Ectodermal cell (in vitro differentiated cells): ENCODE data around the gene CXCL17.

Experiments used
- H3K27ac ChIP-seq: 2 replicates; pipeline ENCODE4 v1.7.0; 2013; ENCODE audit warnings: mild to moderate bottlenecking, low read depth, low read length; ENCODE audit not compliant: insufficient read depth, poor library complexity, severe bottlenecking
- H3K27me3 ChIP-seq: 2 replicates; pipeline ENCODE4 v1.7.0; 2013; ENCODE audit warnings: mild to moderate bottlenecking, low read length; ENCODE audit not compliant: insufficient read depth, control insufficient read depth, poor library complexity, severe bottlenecking
- H3K36me3 ChIP-seq: one replicate; pipeline ENCODE4 v1.7.0; 2013; ENCODE audit warnings: low read length; ENCODE audit not compliant: control insufficient read depth, insufficient read depth
- H3K4me1 ChIP-seq: one replicate; pipeline ENCODE4 v1.7.0; 2013; ENCODE audit warnings: low read length; ENCODE audit not compliant: control insufficient read depth, insufficient read depth
- H3K4me3 ChIP-seq: 2 replicates; pipeline ENCODE4 v1.7.0; 2013; ENCODE audit warnings: low read depth, low read length, control low read depth; ENCODE audit not compliant: insufficient read depth
- H3K9me3 ChIP-seq: 2 replicates; pipeline ENCODE4 v1.7.0; 2013; ENCODE audit warnings: mild to moderate bottlenecking, low read length, moderate library complexity; ENCODE audit not compliant: control insufficient read depth
- WGBS, 2 experiments: methylation state at CpG; one replicate each; pipeline ENCODE4 v1.1.7; 2013; ENCODE audit warnings: missing lambda C conversion rate in 2 of 2; 5-methylcytosine and 5-hydroxymethylcytosine counted together

Gene CXCL17

GRCh38 chr19:42477117-42477516, 34.4 kb upstream of the CXCL17 start:
- no peaks in the 10 kb centered on the region for H3K9me3 ChIP-seq
- H3K27ac ChIP-seq, result no peak overlapping the region
- H3K4me3 ChIP-seq, result no peak overlapping the region
- H3K36me3 ChIP-seq, result no peaks in the 10 kb centered on the region
- no peaks in the 10 kb centered on the region for H3K27me3 ChIP-seq
- 86 to 96% methylated on average over 2 of the region's 2 CpGs for WGBS, 2 experiments
- peaks cover 7% of the 10 kb centered on the region for H3K4me1 ChIP-seq

GRCh38 chr19:42475366-42475765, 32.6 kb upstream of the CXCL17 start:
- WGBS, 2 experiments, result 33 to 45% methylated on average over 2 of the region's 4 CpGs
- no peaks in the 10 kb centered on the region for H3K36me3 ChIP-seq
- peaks cover 7% of the 10 kb centered on the region for H3K4me1 ChIP-seq
- no peak overlapping the region for H3K4me3 ChIP-seq
- no peaks in the 10 kb centered on the region for H3K27me3 ChIP-seq
- no peak overlapping the region for H3K27ac ChIP-seq
- H3K9me3 ChIP-seq, result no peaks in the 10 kb centered on the region

- H3K27ac ChIP-seq, result no peak overlapping the region
- H3K4me1 ChIP-seq, result peaks cover 7% of the 10 kb centered on the region
- no peaks in the 10 kb centered on the region for H3K27me3 ChIP-seq
- H3K9me3 ChIP-seq, result no peaks in the 10 kb centered on the region
- no peaks in the 10 kb centered on the region for H3K36me3 ChIP-seq
- WGBS, 2 experiments, result 42 to 48% methylated on average over 4 of the region's 4 CpGs
- no peak overlapping the region for H3K4me3 ChIP-seq
Observed at GRCh38 chr19:42474743-42475142, 32.0 kb upstream of the CXCL17 start.

GRCh38 chr19:42473686-42474085, 30.9 kb upstream of the CXCL17 start:
- H3K36me3 ChIP-seq, result no peaks in the 10 kb centered on the region
- WGBS, 2 experiments, result 7 to 8% methylated on average over 6 of the region's 6 CpGs
- peaks cover 7% of the 10 kb centered on the region for H3K4me1 ChIP-seq
- no peak overlapping the region for H3K4me3 ChIP-seq
- no peaks in the 10 kb centered on the region for H3K9me3 ChIP-seq
- H3K27ac ChIP-seq, result no peak overlapping the region
- no peaks in the 10 kb centered on the region for H3K27me3 ChIP-seq

- H3K27me3 ChIP-seq, result no peaks in the 10 kb centered on the region
- H3K27ac ChIP-seq, result no peak overlapping the region
- H3K4me1 ChIP-seq, result peaks cover 7% of the 10 kb centered on the region
- no peaks in the 10 kb centered on the region for H3K9me3 ChIP-seq
- H3K4me3 ChIP-seq, result no peak overlapping the region
- 90 to 96% methylated on average over 7 of the region's 7 CpGs for whole genome bisulfite sequencing, 2 experiments
- no peaks in the 10 kb centered on the region for H3K36me3 ChIP-seq
Observed at GRCh38 chr19:42472402-42473147, 29.8 kb upstream of the CXCL17 start.

GRCh38 chr19:42471554-42472249, 29.0 kb upstream of the CXCL17 start:
- Histone ChIP-seq H3K4me3 (no peak overlapping the region), H3K27me3 (no peaks in the 10 kb centered on the region), H3K27ac (no peak overlapping the region), H3K9me3 (no peaks in the 10 kb centered on the region), H3K36me3 (no peaks in the 10 kb centered on the region), H3K4me1 (peaks cover 7% of the 10 kb centered on the region)
- 79 to 80% methylated on average over 7 of the region's 7 CpGs for WGBS, 2 experiments

- H3K4me3 ChIP-seq, result no peak overlapping the region
- peaks cover 7% of the 10 kb centered on the region for H3K4me1 ChIP-seq
- H3K27ac ChIP-seq, result no peak overlapping the region
- no peaks in the 10 kb centered on the region for H3K36me3 ChIP-seq
- no peaks in the 10 kb centered on the region for H3K9me3 ChIP-seq
- 92 to 96% methylated on average over 7 to 8 of the region's 8 CpGs for WGBS, 2 experiments
- no peaks in the 10 kb centered on the region for H3K27me3 ChIP-seq
Observed at GRCh38 chr19:42469311-42470235, 26.8 kb upstream of the CXCL17 start.

GRCh38 chr19:42468273-42468796, 25.6 kb upstream of the CXCL17 start:
- 73 to 87% methylated on average over 3 of the region's 3 CpGs for WGBS, 2 experiments

GRCh38 chr19:42467183-42467760, 24.5 kb upstream of the CXCL17 start:
- H3K4me3 ChIP-seq, result no peak overlapping the region
- H3K36me3 ChIP-seq, result no peaks in the 10 kb centered on the region
- H3K9me3 ChIP-seq, result no peaks in the 10 kb centered on the region
- no peaks in the 10 kb centered on the region for H3K4me1 ChIP-seq
- no peaks in the 10 kb centered on the region for H3K27me3 ChIP-seq
- WGBS, 2 experiments, result 93 to 94% methylated on average over 5 of the region's 5 CpGs
- no peak overlapping the region for H3K27ac ChIP-seq

More at GRCh38 chr19:42468273-42468796, 25.6 kb upstream of the CXCL17 start:
- Histone ChIP-seq H3K4me3 (no peak overlapping the region), H3K27me3 (no peaks in the 10 kb centered on the region), H3K9me3 (no peaks in the 10 kb centered on the region), H3K4me1 (no peaks in the 10 kb centered on the region), H3K27ac (no peak overlapping the region), H3K36me3 (no peaks in the 10 kb centered on the region)
